ENCODE results near the gene CASP9. TPM values are rescaled to one million over a fixed set of nuclear protein-coding genes. Genes with fewer than 3 reads are reported as not detected.
"Not testable (repeated sequence)": the region's sequence is repeated elsewhere in the genome, so short reads cannot be mapped to it uniquely, and the experiment has no call there.

The CASP9 gene
- total RNA-seq, 5 donors from 2014 or later (not counting 1 experiment from before 2014, with no cell fraction given): 12.0 to 18.3 (median 14.5) TPM

DNA sequence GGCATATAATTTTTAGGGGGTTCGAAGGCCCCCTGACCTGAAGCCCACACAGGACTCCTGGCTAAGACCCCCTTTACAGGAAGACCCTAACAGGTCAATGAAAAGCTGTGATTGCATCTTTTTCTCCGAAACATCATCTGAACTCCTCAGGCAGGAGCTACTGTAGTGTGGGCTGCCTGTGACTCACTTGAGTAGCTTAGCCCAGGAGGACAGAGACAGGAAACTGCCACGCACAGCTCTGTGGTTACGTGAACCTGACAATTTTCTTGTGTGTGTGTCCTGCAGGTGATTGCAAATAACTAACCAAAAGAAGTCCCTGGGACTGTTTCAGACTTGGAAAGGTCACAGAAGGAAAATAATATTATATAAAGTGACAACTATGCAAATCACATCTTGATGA, 33.0 kb downstream of the CASP9 start:
- H3K27ac ChIP-seq (ENCODE audit: low read length); H3K27me3 Mint-ChIP-seq; CTCF ChIA-PET; DNase-seq; POLR2A ChIA-PET; H3K4me3 ChIP-seq (ENCODE audit: control insufficient read depth in 1 of 2, extremely low read depth in 1 of 2, low read length in 1 of 2); H3K4me3 Mint-ChIP-seq; H3K4me1 Mint-ChIP-seq; H3K9me3 ChIP-seq; H3K9me3 Mint-ChIP-seq; H3K4me1 ChIP-seq (ENCODE audit: control insufficient read depth in 1 of 2, extremely low read depth in 1 of 2, insufficient read depth in 2 of 2, low read length in 2 of 2); H3K27ac Mint-ChIP-seq; H3K27me3 ChIP-seq (replicated peaks in 1 of 2; ENCODE audit: control insufficient read depth in 2 of 2, extremely low read depth in 1 of 2, insufficient read depth in 2 of 2, low read length in 1 of 2): not testable (repeated sequence)
- ATAC-seq (replicated peaks in 1 of 4): peak in 1 of 4 experiments; percentile 42
- H3K36me3 ChIP-seq (ENCODE audit: control insufficient read depth in 2 of 2, extremely low read depth in 1 of 2, insufficient read depth in 1 of 2, low read length in 1 of 2): peaks cover 9 to 18% of the 10 kb centered on the region in 2 donors
- H3K36me3 Mint-ChIP-seq: peaks cover 53% of the 10 kb centered on the region
- WGBS (ENCODE audit: insufficient coverage): 0% methylated on average over 1 of the region's 4 CpGs

DNA sequence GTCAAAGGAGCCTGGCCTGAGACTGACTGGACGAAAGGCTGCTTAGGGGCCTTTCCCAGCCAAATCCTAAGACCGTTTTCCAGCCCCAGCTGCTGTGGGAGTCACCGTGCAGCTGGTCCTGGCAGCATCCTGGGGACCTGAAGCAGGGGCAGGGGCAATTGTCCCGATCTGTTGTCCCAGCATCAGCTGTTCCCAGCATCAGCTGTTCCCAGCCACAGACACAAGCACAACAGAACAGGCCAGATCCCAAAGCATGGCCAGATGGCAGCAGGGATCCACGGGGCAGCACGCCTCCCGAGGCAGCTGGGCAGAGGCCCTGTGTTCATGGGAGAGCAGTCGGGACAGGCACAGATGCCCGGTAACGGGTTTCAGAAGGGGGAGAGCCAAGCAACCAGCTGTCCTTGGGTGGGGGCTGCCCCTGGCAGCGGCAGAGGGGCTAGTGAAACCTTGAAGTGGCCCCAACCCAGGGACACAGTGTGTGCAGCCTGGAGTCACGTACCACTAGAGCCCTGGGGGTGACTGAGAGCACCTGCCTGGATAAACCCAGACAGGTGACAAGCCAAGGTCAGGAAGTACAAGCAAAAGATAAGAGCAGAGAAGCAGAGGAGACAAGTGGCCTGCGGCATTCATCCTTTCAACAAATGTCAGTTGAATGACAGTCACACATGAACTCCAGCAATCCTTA, 34.8 kb downstream of the CASP9 start:
- ATAC-seq (replicated peaks in 1 of 4): no peak
- H3K27me3 ChIP-seq (replicated peaks in 1 of 2; ENCODE audit: control insufficient read depth in 2 of 2, extremely low read depth in 1 of 2, insufficient read depth in 2 of 2, low read length in 1 of 2): no peaks in the 10 kb centered on the region

DNA sequence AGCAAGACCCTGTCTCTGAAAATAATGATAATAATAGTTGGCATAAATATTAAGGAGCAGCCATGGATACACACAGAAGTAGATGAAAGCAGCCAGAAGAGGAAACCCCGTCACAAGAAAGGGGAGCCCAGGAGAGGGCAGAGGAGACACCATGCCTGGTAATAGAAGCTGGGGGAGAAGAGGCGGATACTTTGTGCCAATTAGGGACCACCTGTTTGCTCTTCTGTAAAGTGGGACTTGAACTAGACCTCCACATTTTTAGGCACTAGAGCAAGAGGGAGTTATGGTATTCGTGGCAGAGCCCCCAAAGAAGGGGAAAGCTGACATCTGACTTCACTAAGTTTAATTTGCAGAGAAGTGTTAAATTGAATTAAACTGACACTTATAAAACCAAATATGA, 35.6 kb downstream of the CASP9 start:
- DNase-seq (no peak), ATAC-seq (replicated peaks in 1 of 4) (no peak)
- Histone ChIP-seq H3K4me3 (ENCODE audit: control insufficient read depth in 1 of 2, extremely low read depth in 1 of 2, low read length in 1 of 2) (no peak overlapping the region), H3K4me1 (ENCODE audit: control insufficient read depth in 1 of 2, extremely low read depth in 1 of 2, insufficient read depth in 2 of 2, low read length in 2 of 2) (no peaks in the 10 kb centered on the region), H3K27ac (ENCODE audit: low read length) (no peak overlapping the region), H3K36me3 (ENCODE audit: control insufficient read depth in 2 of 2, extremely low read depth in 1 of 2, insufficient read depth in 1 of 2, low read length in 1 of 2) (peaks cover 5 to 7% of the 10 kb centered on the region in 2 donors), H3K27me3 (replicated peaks in 1 of 2; ENCODE audit: control insufficient read depth in 2 of 2, extremely low read depth in 1 of 2, insufficient read depth in 2 of 2, low read length in 1 of 2) (no peaks in the 10 kb centered on the region), H3K9me3 (no peaks in the 10 kb centered on the region)
- Mint-ChIP-seq H3K27ac (no peak overlapping the region), H3K4me3 (no peak overlapping the region), H3K4me1 (peaks cover 0 to 3% (median 0%) of the 10 kb centered on the region in 3 donors), H3K9me3 (no peaks in the 10 kb centered on the region), H3K36me3 (peaks cover 43% of the 10 kb centered on the region), H3K27me3 (no peaks in the 10 kb centered on the region)
- 70% methylated on average over 2 of the region's 3 CpGs for WGBS (ENCODE audit: insufficient coverage)
- ChIA-PET POLR2A (no interaction called here), CTCF (no interaction called here)

More for the DNA sequence above, 34.8 kb downstream of the CASP9 start:
- Histone ChIP-seq H3K4me1 (ENCODE audit: control insufficient read depth in 1 of 2, extremely low read depth in 1 of 2, insufficient read depth in 2 of 2, low read length in 2 of 2) (no peaks in the 10 kb centered on the region), H3K36me3 (ENCODE audit: control insufficient read depth in 2 of 2, extremely low read depth in 1 of 2, insufficient read depth in 1 of 2, low read length in 1 of 2) (peaks cover 5 to 12% of the 10 kb centered on the region in 2 donors), H3K27ac (ENCODE audit: low read length) (no peak overlapping the region), H3K4me3 (ENCODE audit: control insufficient read depth in 1 of 2, extremely low read depth in 1 of 2, low read length in 1 of 2) (no peak overlapping the region), H3K9me3 (no peaks in the 10 kb centered on the region)
- 86% methylated on average over 12 of the region's 13 CpGs for WGBS (ENCODE audit: insufficient coverage)
- H3K9me3 Mint-ChIP-seq: no peaks in the 10 kb centered on the region
- H3K4me3 Mint-ChIP-seq: no peak overlapping the region
- no peak overlapping the region for H3K27ac Mint-ChIP-seq
- POLR2A ChIA-PET: no interaction called here
- CTCF ChIA-PET: no interaction called here
- H3K4me1 Mint-ChIP-seq: peaks cover 0 to 3% (median 0%) of the 10 kb centered on the region in 3 donors
- H3K27me3 Mint-ChIP-seq: no peaks in the 10 kb centered on the region
- DNase-seq: no peak
- H3K36me3 Mint-ChIP-seq: peaks cover 46% of the 10 kb centered on the region

DNA sequence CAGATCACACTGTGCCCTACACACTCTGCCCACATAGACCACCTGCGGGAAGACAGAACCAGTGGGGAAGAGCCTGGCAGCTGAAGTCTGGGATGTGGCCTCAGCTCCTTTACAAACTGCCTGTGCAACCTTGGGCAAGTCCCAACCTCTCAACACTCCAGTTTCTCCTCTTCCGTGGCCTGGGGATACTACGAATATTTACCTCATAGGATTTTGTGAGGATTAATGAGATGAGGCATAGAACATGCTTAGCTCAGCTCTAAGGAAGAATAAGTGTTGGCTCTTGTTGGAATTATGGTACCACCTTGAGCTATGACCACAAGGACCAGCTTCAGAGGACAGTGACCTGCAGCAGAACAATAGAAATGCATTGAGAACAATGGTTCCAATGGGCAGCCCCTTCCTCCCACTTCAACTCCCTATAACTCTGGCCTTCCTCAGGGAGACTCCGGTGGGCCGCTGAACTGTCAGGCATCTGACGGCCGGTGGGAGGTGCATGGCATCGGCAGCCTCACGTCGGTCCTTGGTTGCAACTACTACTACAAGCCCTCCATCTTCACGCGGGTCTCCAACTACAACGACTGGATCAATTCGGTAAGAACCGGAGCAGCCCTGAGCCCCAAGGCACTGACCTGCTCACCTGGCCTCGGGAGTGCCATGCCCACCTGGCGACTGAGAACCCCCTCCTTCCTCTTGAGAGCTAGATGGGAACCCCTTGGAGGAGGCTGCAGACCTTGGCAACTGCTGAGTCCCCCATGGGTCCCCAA, 37.0 kb downstream of the CASP9 start:
- H3K27ac ChIP-seq (ENCODE audit: low read length); H3K27ac Mint-ChIP-seq; H3K4me3 ChIP-seq (ENCODE audit: control insufficient read depth in 1 of 2, extremely low read depth in 1 of 2, low read length in 1 of 2); H3K9me3 ChIP-seq; H3K4me3 Mint-ChIP-seq; H3K9me3 Mint-ChIP-seq; CTCF ChIA-PET; H3K36me3 ChIP-seq (ENCODE audit: control insufficient read depth in 2 of 2, extremely low read depth in 1 of 2, insufficient read depth in 1 of 2, low read length in 1 of 2); POLR2A ChIA-PET; H3K27me3 ChIP-seq (replicated peaks in 1 of 2; ENCODE audit: control insufficient read depth in 2 of 2, extremely low read depth in 1 of 2, insufficient read depth in 2 of 2, low read length in 1 of 2); H3K4me1 ChIP-seq (ENCODE audit: control insufficient read depth in 1 of 2, extremely low read depth in 1 of 2, insufficient read depth in 2 of 2, low read length in 2 of 2); H3K27me3 Mint-ChIP-seq; H3K4me1 Mint-ChIP-seq; ATAC-seq (replicated peaks in 1 of 4); DNase-seq: not testable (repeated sequence)
- 100% methylated on average over 5 of the region's 17 CpGs for WGBS (ENCODE audit: insufficient coverage)
- H3K36me3 Mint-ChIP-seq: peaks cover 33% of the 10 kb centered on the region

DNA sequence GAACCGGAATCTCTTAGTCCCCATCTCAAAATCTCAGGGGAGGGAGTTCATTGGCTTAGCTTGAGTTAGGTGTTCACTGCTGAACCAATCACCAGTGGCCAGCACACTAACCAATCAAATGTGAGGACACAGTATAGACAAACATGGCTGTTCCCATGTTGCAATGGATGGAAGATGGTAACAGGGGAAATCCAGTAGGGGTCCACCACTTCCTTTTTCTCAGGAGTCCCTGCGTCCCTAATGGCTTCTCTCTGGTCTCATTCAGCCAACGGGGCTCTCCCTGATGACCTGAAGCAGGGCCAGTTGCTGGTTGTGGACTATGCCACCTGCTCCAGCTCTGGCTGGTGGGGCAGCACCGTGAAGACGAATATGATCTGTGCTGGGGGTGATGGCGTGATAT, 38.4 kb downstream of the CASP9 start:
- H3K4me3 Mint-ChIP-seq: no peak overlapping the region
- H3K27me3 Mint-ChIP-seq: no peaks in the 10 kb centered on the region
- no peaks in the 10 kb centered on the region for H3K4me1 Mint-ChIP-seq
- Histone ChIP-seq H3K4me3 (ENCODE audit: control insufficient read depth in 1 of 2, extremely low read depth in 1 of 2, low read length in 1 of 2) (no peak overlapping the region), H3K36me3 (ENCODE audit: control insufficient read depth in 2 of 2, extremely low read depth in 1 of 2, insufficient read depth in 1 of 2, low read length in 1 of 2) (no peaks in the 10 kb centered on the region), H3K9me3 (no peaks in the 10 kb centered on the region), H3K4me1 (ENCODE audit: control insufficient read depth in 1 of 2, extremely low read depth in 1 of 2, insufficient read depth in 2 of 2, low read length in 2 of 2) (no peaks in the 10 kb centered on the region), H3K27ac (ENCODE audit: low read length) (no peak overlapping the region), H3K27me3 (replicated peaks in 1 of 2; ENCODE audit: control insufficient read depth in 2 of 2, extremely low read depth in 1 of 2, insufficient read depth in 2 of 2, low read length in 1 of 2) (no peaks in the 10 kb centered on the region)
- peaks cover 29% of the 10 kb centered on the region for H3K36me3 Mint-ChIP-seq
- no peaks in the 10 kb centered on the region for H3K9me3 Mint-ChIP-seq
- ATAC-seq (replicated peaks in 1 of 4) (no peak), DNase-seq (no peak)
- 92% methylated on average over 2 of the region's 6 CpGs for WGBS (ENCODE audit: insufficient coverage)
- POLR2A ChIA-PET: no interaction called here
- CTCF ChIA-PET: no interaction called here
- no peak overlapping the region for H3K27ac Mint-ChIP-seq

DNA sequence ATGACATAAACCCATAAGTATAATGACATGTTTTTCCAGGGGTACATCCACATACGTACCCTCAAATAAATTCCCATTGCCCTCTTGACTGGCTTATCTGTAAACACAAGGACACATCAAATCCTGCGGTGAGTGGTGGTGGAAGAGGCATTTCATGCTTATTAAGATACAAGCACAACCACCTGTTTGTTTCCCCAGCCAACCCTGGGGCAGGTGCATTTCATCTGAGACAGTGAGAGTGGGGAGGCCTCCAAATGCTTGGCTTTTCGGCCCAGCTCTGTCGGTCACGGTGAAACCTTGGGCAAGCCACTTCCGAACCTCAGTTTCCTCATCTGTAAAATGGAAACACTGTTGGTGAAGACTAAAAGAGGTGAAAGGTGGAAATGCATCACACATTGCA, 39.6 kb downstream of the CASP9 start:
- H3K27ac Mint-ChIP-seq; H3K9me3 Mint-ChIP-seq; H3K4me1 Mint-ChIP-seq; H3K4me3 Mint-ChIP-seq; POLR2A ChIA-PET; CTCF ChIA-PET; H3K4me3 ChIP-seq (ENCODE audit: control insufficient read depth in 1 of 2, extremely low read depth in 1 of 2, low read length in 1 of 2); H3K27ac ChIP-seq (ENCODE audit: low read length); H3K27me3 ChIP-seq (replicated peaks in 1 of 2; ENCODE audit: control insufficient read depth in 2 of 2, extremely low read depth in 1 of 2, insufficient read depth in 2 of 2, low read length in 1 of 2); H3K36me3 ChIP-seq (ENCODE audit: control insufficient read depth in 2 of 2, extremely low read depth in 1 of 2, insufficient read depth in 1 of 2, low read length in 1 of 2); DNase-seq; H3K4me1 ChIP-seq (ENCODE audit: control insufficient read depth in 1 of 2, extremely low read depth in 1 of 2, insufficient read depth in 2 of 2, low read length in 2 of 2); ATAC-seq (replicated peaks in 1 of 4); H3K27me3 Mint-ChIP-seq; H3K9me3 ChIP-seq: not testable (repeated sequence)
- peaks cover 24% of the 10 kb centered on the region for H3K36me3 Mint-ChIP-seq
- no CpG with 5 or more reads among the region's 6 CpGs for WGBS (ENCODE audit: insufficient coverage)

Data from T-cell (primary cell).